ENCODE data around the gene PRKN. TPM values are rescaled to one million over a fixed set of nuclear protein-coding genes. Genes with fewer than 3 reads are reported as not detected.

Gene PRKN
- total RNA-seq, 1 experiment from 2014 or later, result 1.2 TPM

GRCh38 chr6:161401587-161402309, 1325.8 kb downstream of the PRKN start:
- no peaks in the 10 kb centered on the region for H3K27me3 ChIP-seq (replicated peaks; ENCODE audit: insufficient read depth, low read depth, low read length, poor library complexity)
- no peak for DNase-seq (ENCODE audit: low spot score)
- H3K36me3 ChIP-seq (ENCODE audit: insufficient read depth, low read length, poor library complexity, severe bottlenecking), result no peaks in the 10 kb centered on the region
- no peaks in the 10 kb centered on the region for H3K4me1 ChIP-seq (ENCODE audit: insufficient read depth, low read length, poor library complexity, severe bottlenecking)
- BruUV-seq (replicated peaks), result no TSS peak
- H3K27ac ChIP-seq (ENCODE audit: low read depth, low read length, poor library complexity, severe bottlenecking), result no peak overlapping the region
- intact Hi-C loops (cut with micrococcal nuclease; ENCODE audit: unreplicated experiment), result no loop called here
- POLR2A ChIA-PET (ENCODE audit: low non-redundant PET), result no interaction called here
- CTCF ChIA-PET, result no interaction called here
- no peak overlapping the region for H3K4me3 ChIP-seq (ENCODE audit: low read depth, low read length, poor library complexity, severe bottlenecking)
- TF ChIP-seq CTCF (conservative IDR thresholded peaks at IDR 0.05; ENCODE audit: low read depth, low read length) (no peak), EZH2 (IDR thresholded peaks at IDR 0.05; ENCODE audit: borderline replicate concordance, low read depth, low read length, poor library complexity, severe bottlenecking) (no peak)
- no peaks in the 10 kb centered on the region for H3K9me3 ChIP-seq (ENCODE audit: low read depth, low read length, poor library complexity, severe bottlenecking)

GRCh38 chr6:161400671-161401070, 1326.9 kb downstream of the PRKN start:
- no peaks in the 10 kb centered on the region for H3K27me3 ChIP-seq (replicated peaks; ENCODE audit: insufficient read depth, low read depth, low read length, poor library complexity)
- no peaks in the 10 kb centered on the region for H3K9me3 ChIP-seq (ENCODE audit: low read depth, low read length, poor library complexity, severe bottlenecking)
- intact Hi-C loops (cut with micrococcal nuclease; ENCODE audit: unreplicated experiment), result no loop called here
- ChIA-PET CTCF (interaction anchor here (0.6 kb wide), 1 partner anchor 17 kb away, joined by 3 read pairs; no protein-coding TSS in a partner anchor), POLR2A (ENCODE audit: low non-redundant PET) (no interaction called here)
- TF ChIP-seq CTCF (conservative IDR thresholded peaks at IDR 0.05; ENCODE audit: low read depth, low read length) (no peak), EZH2 (IDR thresholded peaks at IDR 0.05; ENCODE audit: borderline replicate concordance, low read depth, low read length, poor library complexity, severe bottlenecking) (no peak)
- DNase-seq (ENCODE audit: low spot score), result no peak
- H3K4me1 ChIP-seq (ENCODE audit: insufficient read depth, low read length, poor library complexity, severe bottlenecking), result no peaks in the 10 kb centered on the region
- no peak overlapping the region for H3K4me3 ChIP-seq (ENCODE audit: low read depth, low read length, poor library complexity, severe bottlenecking)
- no peaks in the 10 kb centered on the region for H3K36me3 ChIP-seq (ENCODE audit: insufficient read depth, low read length, poor library complexity, severe bottlenecking)
- BruUV-seq (replicated peaks), result no TSS peak
- no peak overlapping the region for H3K27ac ChIP-seq (ENCODE audit: low read depth, low read length, poor library complexity, severe bottlenecking)

- H3K36me3 ChIP-seq (ENCODE audit: insufficient read depth, low read length, poor library complexity, severe bottlenecking), result no peaks in the 10 kb centered on the region
- H3K4me1 ChIP-seq (ENCODE audit: insufficient read depth, low read length, poor library complexity, severe bottlenecking), result no peaks in the 10 kb centered on the region
- intact Hi-C loops (cut with micrococcal nuclease; ENCODE audit: unreplicated experiment), result loop anchor here (10.0 kb wide), 1 partner anchor 218 kb away; no protein-coding TSS in a partner anchor
- no TSS peak for BruUV-seq (replicated peaks)
- no peak overlapping the region for H3K4me3 ChIP-seq (ENCODE audit: low read depth, low read length, poor library complexity, severe bottlenecking)
- H3K27ac ChIP-seq (ENCODE audit: low read depth, low read length, poor library complexity, severe bottlenecking), result no peak overlapping the region
- H3K9me3 ChIP-seq (ENCODE audit: low read depth, low read length, poor library complexity, severe bottlenecking), result no peaks in the 10 kb centered on the region
- ChIA-PET CTCF (no interaction called here), POLR2A (ENCODE audit: low non-redundant PET) (no interaction called here)
- H3K27me3 ChIP-seq (replicated peaks; ENCODE audit: insufficient read depth, low read depth, low read length, poor library complexity), result no peaks in the 10 kb centered on the region
- TF ChIP-seq CTCF (conservative IDR thresholded peaks at IDR 0.05; ENCODE audit: low read depth, low read length) (no peak), EZH2 (IDR thresholded peaks at IDR 0.05; ENCODE audit: borderline replicate concordance, low read depth, low read length, poor library complexity, severe bottlenecking) (no peak)
- DNase-seq (ENCODE audit: low spot score), result no peak
Measured at GRCh38 chr6:161396539-161396938, 1331.0 kb downstream of the PRKN start.

Data from A673 (cell line).